Measurements from ENCODE around the gene MTUS2. TPM values are rescaled to one million over a fixed set of nuclear protein-coding genes. Genes with fewer than 3 reads are reported as not detected.
"Not testable (repeated sequence)": the region's sequence is repeated elsewhere in the genome, so short reads cannot be mapped to it uniquely, and the experiment has no call there.

The MTUS2 gene
- total RNA-seq, 1 donor from 2014 or later = 6.8 TPM

DNA sequence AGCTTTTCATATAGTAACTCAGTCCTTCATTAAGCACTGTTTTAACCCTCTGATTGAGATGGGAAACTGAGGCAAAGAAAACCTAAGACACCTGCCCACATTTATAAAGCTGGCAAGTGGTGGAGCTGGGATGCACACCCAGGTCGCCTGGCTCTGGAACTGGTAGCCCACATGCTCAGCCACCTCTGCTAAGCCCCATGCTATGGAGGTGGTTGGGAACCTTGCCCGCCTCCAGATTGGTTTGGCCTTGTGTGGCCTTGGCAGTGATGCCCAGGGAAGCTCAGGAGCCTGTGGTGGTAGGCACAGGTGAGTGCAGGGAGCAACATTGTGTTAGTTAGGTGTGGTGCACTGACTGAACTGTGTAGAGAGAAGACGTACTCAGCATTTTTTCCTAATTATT lies 370.2 kb downstream of the MTUS2 start:
- Mint-ChIP-seq H3K4me1 (ENCODE audit: low read depth, unreplicated experiment) (no peaks in the 10 kb centered on the region), H3K9me3 (ENCODE audit: unreplicated experiment) (peaks cover 2% of the 10 kb centered on the region), H3K27me3 (ENCODE audit: unreplicated experiment) (no peaks in the 10 kb centered on the region), H3K4me3 (ENCODE audit: unreplicated experiment) (no peak overlapping the region), H3K36me3 (ENCODE audit: unreplicated experiment) (peaks cover 15% of the 10 kb centered on the region), H3K27ac (ENCODE audit: unreplicated experiment) (no peak overlapping the region)
- DNase-seq = no peak
- TF ChIP-seq, protein P1, sequence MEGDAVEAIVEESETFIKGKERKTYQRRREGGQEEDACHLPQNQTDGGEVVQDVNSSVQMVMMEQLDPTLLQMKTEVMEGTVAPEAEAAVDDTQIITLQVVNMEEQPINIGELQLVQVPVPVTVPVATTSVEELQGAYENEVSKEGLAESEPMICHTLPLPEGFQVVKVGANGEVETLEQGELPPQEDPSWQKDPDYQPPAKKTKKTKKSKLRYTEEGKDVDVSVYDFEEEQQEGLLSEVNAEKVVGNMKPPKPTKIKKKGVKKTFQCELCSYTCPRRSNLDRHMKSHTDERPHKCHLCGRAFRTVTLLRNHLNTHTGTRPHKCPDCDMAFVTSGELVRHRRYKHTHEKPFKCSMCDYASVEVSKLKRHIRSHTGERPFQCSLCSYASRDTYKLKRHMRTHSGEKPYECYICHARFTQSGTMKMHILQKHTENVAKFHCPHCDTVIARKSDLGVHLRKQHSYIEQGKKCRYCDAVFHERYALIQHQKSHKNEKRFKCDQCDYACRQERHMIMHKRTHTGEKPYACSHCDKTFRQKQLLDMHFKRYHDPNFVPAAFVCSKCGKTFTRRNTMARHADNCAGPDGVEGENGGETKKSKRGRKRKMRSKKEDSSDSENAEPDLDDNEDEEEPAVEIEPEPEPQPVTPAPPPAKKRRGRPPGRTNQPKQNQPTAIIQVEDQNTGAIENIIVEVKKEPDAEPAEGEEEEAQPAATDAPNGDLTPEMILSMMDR (IDR thresholded peaks at IDR 0.05; ENCODE audit: partially characterized antibody, unreplicated experiment) = no peak

DNA sequence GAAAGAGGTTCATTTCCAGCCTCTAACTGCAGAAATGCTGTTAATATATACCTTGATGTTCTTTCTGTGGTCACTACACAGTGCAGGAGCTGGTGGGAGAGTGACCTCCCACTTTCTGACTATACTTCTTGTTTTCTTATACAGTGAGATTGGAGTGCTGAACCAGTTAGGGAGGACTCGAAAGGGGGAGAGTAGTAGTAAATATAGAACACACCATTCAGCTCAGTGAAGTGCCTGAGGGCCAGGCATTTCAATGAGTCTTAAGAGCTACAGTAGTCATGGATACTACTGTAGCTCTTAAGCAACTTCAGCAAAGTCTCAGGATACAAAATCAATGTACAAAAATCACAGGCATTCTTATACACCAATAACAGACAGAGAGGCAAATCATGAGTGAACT lies 372.9 kb downstream of the MTUS2 start:
- Mint-ChIP-seq H3K27ac (ENCODE audit: unreplicated experiment) (no peak overlapping the region), H3K9me3 (ENCODE audit: unreplicated experiment) (peaks cover 6% of the 10 kb centered on the region), H3K36me3 (ENCODE audit: unreplicated experiment) (peaks cover 14% of the 10 kb centered on the region)

DNA sequence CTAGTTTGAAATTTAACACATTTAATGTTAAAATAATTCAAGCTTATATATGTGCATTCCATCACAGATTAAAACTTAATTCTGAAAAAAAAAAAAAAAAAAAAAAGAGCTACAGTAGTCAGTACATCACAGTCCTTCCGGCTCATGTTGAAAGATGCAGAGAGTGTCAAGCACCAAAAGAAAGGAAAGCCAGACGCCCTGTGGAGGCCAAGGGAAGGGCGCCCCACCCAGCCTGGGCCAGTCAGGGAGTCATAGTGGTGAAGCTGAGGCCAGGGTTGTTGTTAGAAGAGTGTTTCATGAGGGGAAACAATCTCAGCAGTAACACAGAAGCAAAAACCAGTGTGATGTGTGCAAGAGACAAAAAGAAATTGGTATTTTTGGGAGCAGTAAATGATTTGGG lies 375.3 kb downstream of the MTUS2 start:
- Mint-ChIP-seq H3K36me3 (ENCODE audit: unreplicated experiment) (peaks cover 20% of the 10 kb centered on the region), H3K27ac (ENCODE audit: unreplicated experiment) (no peak overlapping the region), H3K4me1 (ENCODE audit: low read depth, unreplicated experiment) (no peaks in the 10 kb centered on the region), H3K27me3 (ENCODE audit: unreplicated experiment) (no peaks in the 10 kb centered on the region), H3K9me3 (ENCODE audit: unreplicated experiment) (peaks cover 8% of the 10 kb centered on the region), H3K4me3 (ENCODE audit: unreplicated experiment) (no peak overlapping the region)
- TF ChIP-seq, protein P1 (IDR thresholded peaks at IDR 0.05; ENCODE audit: partially characterized antibody, unreplicated experiment) = no peak
- DNase-seq = no peak

More for the DNA sequence above, 372.9 kb downstream of the MTUS2 start:
- TF ChIP-seq, protein P1 (IDR thresholded peaks at IDR 0.05; ENCODE audit: partially characterized antibody, unreplicated experiment) = no peak
- Mint-ChIP-seq H3K4me1 (ENCODE audit: low read depth, unreplicated experiment) (no peaks in the 10 kb centered on the region), H3K27me3 (ENCODE audit: unreplicated experiment) (no peaks in the 10 kb centered on the region), H3K4me3 (ENCODE audit: unreplicated experiment) (no peak overlapping the region)
- no peak for DNase-seq

DNA sequence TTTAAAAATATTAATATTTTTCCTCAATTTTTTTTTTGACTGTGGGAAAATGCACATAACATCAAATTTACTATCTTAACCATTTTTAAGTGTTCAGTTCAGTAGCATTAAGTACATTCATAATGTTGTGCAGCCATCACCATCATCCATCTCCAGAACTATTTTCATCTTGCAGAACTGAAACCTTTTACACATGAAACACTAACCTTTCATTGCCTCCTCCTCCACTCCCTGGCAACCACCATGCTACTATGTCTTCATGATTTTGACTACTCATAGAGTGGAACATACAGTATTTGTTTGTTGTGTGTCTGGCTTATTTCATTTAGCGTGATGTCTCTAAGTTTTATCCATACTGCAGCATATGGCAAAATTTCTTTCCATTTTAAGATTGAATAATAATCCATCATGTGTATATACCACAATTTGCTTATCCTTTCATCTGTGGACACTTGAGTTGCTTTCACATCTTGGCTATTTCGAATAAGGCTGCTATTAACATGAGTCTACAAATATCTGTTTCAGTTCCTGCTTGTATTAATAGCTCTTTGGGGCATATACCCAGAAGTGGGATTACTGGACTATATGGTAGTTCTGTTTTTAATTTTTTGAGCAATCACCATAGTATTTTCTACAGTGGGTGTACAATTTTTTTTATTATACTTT lies 376.4 kb downstream of the MTUS2 start:
- Mint-ChIP-seq H3K27ac (ENCODE audit: unreplicated experiment) (no peak overlapping the region), H3K9me3 (ENCODE audit: unreplicated experiment) (peaks cover 10% of the 10 kb centered on the region), H3K36me3 (ENCODE audit: unreplicated experiment) (peaks cover 20% of the 10 kb centered on the region), H3K4me1 (ENCODE audit: low read depth, unreplicated experiment) (no peaks in the 10 kb centered on the region), H3K27me3 (ENCODE audit: unreplicated experiment) (no peaks in the 10 kb centered on the region), H3K4me3 (ENCODE audit: unreplicated experiment) (no peak overlapping the region)
- no peak for DNase-seq
- TF ChIP-seq, protein P1 (IDR thresholded peaks at IDR 0.05; ENCODE audit: partially characterized antibody, unreplicated experiment) = no peak

DNA sequence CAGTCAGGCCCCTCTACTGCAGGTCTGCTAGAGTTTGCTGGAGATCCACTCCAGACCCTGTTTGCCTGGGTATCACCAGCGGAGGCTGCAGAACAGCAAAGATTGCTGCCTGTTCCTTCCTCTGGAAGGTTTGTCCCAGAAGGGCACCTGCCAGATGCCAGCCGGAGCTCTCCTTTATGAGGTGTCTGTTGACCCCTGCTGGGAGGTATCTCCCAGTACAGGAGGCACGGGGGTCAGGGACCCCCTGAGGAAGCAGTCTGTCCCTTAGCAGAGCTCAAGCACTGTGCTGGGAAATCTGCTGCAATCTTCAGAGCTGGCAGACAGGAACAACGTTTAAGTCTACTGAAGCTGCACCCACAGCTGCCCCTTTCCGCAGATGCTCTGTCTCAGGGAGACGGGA lies 382.6 kb downstream of the MTUS2 start:
- not testable (repeated sequence) for H3K27ac Mint-ChIP-seq (ENCODE audit: unreplicated experiment); H3K9me3 Mint-ChIP-seq (ENCODE audit: unreplicated experiment); H3K4me1 Mint-ChIP-seq (ENCODE audit: low read depth, unreplicated experiment); DNase-seq; H3K27me3 Mint-ChIP-seq (ENCODE audit: unreplicated experiment); H3K4me3 Mint-ChIP-seq (ENCODE audit: unreplicated experiment)
- peaks cover 13% of the 10 kb centered on the region for H3K36me3 Mint-ChIP-seq (ENCODE audit: unreplicated experiment)

All from glutamatergic neuron (in vitro differentiated cells).